SHP77 (cell line): ENCODE measurements around the gene TGM5.
"Not testable (repeated sequence)": the region's sequence is repeated elsewhere in the genome, so short reads cannot be mapped to it uniquely, and the experiment has no call there.

ENCODE experiments used
- DNase-seq, 2 experiments: peaks; one replicate each; lab custom pipeline; 2025; lab: John Stamatoyannopoulos, UW

TGM5 gene

GRCh38 chr15:43249236-43249635 lies 17.5 kb downstream of the TGM5 start:
- DNase-seq, result no peak

DNA sequence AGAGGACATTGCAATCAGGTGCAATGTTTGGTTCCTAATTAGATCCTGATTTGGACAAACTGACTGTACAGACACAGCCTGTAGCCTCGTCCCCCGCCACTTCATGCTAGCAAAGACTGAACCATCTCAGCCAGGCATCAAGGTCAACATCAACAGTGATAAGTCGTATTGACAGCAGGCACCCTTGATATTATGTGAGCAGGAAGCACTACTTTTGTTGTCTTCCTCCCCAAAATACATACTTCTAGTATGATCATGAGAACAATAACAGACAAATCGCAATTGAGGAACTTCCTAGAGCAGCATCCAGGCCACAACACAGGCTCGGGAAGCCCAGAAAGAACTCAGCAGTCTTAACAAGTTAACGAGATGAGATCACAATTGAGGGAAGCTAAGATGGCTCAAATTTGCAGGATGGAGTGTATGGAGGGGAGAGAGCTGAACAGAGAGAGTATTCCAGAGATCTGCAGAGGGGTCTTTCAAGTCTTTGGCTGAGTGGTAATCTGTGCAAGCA lies 20.4 kb downstream of the TGM5 start:
- no peak for DNase-seq

DNA sequence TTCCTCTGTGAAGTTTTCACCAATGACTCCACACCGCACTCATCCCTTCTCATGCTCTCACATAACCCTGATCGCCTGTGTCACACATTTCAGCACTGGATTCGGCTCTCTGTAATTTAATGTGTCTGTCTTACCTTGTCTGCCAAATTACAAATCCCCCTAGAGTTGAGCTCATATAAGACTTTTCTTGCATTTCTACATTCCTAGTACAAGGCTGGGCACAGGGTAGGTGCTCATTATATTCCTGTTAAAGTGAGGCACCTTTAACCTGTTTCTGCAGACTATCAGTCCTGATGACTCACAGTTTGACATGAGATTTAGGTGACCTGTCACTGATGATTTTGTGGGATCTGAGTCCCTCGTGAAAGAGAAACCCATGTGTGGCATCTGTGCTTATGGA lies 22.6 kb downstream of the TGM5 start:
- DNase-seq, result no peak

- DNase-seq, result no peak
These were observed 23.6 kb downstream of the TGM5 start for GRCh38 chr15:43243020-43243645.

DNA sequence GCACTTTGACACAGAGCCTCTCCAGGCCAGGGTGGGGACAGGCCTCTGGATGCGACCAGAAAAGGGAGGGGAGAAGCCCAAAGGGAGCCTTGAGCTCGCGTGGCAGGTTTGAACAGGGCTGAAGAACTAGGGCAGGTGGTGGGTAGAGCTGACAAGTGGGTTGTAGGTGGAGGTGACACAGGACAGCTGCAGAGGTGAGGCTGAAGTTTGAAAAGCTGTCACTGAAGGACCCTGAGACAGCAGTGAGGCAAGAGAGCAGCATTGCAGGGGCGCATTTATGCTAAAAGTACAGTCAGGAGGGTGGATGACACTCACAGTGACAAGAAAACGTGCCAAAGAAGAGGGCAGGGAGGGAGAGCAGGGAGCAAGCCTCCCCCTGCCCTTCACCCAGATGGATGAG lies 24.1 kb downstream of the TGM5 start:
- no peak for DNase-seq

DNA sequence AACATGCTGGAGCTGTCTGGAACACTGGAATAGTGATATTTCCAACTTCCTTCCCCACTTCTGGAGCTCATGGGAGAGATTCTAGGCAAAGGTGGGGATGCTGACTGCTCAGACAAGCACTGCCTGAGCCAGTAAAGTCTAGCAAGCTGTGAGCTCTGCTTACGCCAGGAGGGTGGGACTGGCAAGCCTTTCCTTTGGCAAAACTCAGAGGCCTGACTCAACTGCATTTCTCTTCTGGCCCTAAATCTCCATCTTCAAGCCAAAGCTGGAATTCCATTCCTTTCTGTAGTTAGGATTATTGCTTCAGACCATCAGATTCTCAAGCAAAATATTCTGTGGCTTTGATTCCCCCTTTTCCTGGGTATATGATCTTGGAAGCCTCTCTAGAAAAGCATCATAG lies 25.6 kb downstream of the TGM5 start:
- no peak for DNase-seq

DNA sequence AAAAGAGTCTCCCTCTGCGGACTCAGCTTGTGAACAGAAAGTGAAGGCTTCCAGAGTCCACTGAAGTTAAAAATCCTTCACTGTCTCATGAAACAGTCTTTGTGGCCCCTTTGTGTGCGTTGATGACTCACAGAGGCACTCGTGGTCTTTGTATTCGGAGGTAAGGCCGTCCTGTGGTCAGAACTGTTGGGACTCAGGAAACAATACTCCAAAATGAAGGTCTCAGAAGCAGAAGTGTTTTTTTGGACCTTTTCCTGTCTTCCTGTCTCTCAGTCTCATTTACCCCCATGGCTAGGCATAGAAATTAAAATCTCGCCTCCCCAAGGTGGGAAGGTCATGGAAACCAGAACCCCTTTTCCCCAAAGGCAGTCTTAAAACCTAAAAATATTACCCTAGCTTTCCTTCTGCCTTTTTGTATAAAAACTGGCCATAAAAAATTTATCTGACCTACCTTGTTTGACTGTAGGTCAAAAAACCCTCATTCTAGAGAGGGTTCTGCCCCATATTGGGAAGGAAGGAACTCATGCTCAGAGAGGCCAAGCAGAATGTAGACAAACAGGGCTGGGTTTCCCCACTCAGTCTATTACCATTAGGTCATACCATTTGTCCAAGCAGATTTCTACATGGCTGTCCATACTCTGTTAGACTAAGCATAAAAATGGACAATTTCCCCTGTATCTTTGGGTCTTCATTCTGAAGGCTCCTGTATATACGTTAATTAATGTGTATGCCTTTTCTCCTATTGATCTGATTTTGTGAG lies 26.8 kb downstream of the TGM5 start:
- no peak for DNase-seq

DNA sequence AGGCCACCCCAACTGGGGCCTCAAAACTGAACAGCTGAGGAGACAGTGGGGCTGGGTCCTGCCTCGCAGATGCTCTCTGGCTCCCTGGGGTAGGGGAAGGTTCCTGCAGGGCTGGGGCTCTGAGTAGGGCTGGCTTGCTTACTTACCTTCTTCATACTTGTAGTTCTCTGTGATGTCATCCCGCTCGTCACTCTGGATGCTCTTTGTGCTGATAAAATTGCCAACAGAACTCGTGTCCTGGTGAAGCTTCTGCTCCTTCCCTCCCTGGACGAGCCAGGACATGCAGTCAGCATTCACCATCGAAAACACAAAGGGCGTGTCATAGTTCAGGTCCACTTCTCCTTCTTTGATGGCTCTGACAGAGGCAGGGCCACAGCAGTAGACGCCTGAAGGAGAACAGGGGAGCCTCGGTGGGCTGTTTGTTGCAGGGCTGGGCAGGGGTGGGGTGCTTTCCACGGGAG lies 28.0 kb downstream of the TGM5 start:
- no peak for DNase-seq

- no peak for DNase-seq
These were observed 28.8 kb downstream of the TGM5 start for GRCh38 chr15:43237842-43238470.

- no peak for DNase-seq
These were observed 31.2 kb downstream of the TGM5 start for GRCh38 chr15:43235536-43235935.

DNA sequence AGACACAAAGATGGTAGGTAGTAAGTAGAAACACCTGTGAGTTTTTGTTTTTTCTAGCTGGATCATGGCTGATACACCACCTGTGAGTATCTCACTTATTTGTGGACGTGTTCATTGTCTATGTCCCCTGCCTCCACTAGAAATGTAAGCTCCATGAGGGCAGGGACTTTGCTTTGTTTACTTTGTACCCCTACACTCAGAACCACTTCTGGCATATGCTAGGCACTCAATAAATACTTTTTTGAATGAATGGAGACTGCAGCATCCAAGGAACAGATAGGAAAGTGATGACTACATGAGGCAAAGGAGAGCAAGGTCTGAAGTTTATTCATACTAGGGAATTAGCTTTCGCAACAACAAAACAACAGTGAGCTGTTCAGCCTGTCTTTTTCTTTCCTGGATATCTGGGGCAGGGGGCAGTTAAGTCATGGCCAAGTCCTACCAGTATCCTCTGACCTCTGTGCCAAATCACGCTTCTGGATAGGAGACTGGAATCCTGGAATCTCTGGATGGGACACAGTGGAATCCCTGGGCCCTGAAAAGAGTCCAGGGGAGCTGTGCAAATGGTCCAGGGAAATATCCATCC lies 34.3 kb downstream of the TGM5 start:
- DNase-seq, result no peak

DNA sequence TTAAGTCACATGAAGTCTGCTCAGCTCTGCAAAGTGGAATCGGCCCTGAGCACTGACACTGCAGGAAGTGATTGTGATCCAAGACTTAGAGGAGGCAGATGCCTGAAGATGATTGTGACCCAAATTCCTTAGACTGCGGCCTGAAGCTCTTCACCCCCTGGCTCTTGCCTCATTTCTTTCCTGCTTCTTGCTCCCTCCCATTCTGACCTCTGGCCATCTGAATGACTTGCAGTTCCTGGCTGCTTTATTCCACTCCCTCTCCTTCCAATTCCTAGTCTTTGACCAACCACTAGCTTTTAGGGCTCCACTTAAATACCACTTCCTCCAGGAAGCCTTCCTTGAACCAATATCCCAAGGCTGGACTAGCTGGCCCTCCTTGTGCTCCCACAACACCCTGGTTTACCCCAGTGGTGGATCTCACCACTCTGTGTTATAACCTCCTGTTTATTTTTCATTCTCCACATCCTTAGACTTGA lies 36.0 kb downstream of the TGM5 start:
- DNase-seq, result no peak

DNA sequence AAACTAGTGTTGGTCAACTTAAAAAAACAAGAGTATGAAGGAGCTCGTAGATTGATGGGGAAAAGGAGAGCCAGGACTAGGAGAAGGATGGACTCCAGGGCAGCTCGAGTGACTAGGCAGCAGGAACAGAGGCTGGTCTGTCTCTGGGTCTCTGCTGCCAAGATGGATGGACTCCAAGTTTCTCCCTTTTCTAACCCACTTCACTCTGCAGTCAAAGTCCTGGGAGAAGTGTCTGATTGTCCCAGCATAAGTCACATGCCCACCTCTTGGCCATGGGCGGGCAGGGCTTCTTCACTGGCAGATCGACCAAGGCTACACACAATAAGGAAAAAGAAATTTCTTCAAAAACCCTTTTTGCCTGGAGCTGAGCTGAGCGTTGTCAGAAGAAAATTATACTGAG lies 36.8 kb downstream of the TGM5 start:
- no peak for DNase-seq

DNA sequence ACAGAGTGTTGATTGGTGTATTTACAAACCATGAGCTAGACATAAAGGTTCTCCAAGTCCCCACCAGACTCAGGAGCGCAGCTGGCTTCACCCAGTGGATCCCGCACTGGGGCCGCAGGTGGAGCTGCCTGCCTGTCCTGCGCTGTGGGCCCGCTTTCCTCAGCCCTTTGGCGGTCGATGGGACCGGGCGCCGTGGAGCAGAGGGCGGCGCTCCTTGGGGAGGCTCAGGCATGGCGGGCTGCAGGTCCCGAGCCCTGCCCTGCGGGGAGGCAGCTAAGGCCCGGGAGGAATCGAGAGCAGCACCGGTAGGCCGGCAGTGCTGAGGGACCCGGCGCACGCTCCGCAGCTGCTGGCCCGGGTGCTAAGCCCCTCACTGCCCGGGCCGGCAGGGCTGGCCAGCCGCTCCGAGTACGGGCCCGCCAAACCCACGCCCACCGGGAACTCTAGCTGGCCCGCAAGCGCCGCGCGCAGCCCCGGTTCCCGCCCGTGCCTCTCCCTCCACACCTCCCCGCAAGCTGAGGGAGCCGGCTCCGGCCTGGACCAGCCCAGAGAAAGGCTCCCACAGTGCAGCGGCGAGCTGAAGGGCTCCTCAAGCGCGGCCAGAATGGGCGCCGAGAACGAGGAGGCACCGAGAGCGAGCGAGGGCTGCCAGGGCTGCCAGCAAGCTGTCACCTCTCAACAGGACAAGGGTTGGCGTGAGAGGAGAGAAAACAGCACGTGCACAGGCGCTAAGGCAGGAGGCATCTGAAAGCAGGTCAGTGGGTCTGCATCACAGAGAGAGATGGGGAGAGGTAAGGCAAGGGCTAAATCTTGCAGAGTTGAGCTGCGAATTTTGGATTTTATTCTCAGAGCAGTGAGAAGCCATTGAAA lies 40.1 kb downstream of the TGM5 start:
- no peak for DNase-seq

DNA sequence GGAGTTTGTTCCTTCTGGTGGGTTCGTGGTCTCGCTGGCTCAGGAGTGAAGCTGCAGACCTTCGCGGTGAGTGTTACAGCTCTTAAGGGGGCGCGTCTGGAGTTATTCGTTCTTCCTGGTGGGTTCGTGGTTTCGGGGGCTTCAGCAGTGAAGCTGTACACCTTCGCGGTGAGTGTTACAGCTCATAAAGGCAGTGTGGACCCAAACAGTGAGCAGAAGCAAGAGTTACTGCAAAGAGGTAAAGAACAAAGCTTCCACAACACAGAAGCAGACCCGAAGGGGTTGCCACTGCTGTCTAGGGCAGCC lies 40.8 kb downstream of the TGM5 start:
- not testable (repeated sequence) for DNase-seq

- peak; percentile 58 to 60 for DNase-seq
These were observed 41.4 kb downstream of the TGM5 start for GRCh38 chr15:43225201-43225949.

- no peak for DNase-seq
These were observed 45.3 kb downstream of the TGM5 start for GRCh38 chr15:43221422-43221821.

GRCh38 chr15:43220991-43221403 lies 45.7 kb downstream of the TGM5 start, which contains the start of gene EPB42:
TSS of gene EPB42 (minus strand) at chr15:43221018. CDS start at chr15:43220825, 193 bp downstream.
- no peak for DNase-seq

DNA sequence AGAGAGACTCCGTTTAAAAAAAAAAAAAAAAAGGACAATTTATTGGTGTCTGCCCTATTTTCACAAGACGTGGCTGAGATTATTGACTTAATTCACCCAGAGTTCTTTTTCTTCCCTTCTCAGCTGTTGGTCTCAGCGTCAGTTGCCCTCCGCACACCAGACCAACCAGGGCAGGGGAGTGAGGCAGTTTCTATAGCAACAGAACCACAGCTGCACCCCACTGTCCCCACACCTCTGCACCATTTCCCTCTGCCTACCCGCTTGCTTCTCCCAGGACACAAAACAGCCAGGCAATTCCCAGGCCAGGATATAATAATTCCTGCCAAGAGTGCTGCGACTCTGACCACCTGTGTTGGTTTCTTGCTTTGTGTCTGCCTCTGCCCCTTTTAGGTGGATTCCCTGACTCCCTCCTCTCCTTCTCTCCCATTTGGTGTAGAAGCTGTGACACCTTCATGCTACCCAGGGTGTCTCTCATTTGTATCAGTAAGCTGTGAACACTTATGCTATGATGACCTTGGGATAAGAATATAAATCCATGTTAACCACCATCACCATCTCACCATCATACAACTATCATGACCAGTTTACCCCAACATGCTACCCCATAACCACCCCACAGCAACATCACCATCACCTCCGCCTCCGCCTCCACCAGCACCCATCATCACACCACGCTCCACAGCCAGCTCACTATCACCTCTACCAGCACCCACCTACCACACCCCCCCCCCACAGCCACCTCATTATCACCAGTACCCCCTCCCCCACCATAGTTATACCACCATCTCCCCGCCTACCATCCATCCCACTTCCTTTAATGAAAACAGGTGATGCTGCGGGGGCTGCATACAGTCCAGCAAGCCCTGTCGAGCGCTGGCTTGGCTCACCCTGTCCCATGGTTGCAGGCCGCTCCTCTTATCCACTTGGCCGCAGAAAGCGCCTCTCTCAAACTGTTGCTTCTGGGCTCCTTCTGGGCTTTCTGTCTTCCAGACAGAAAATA lies 46.5 kb downstream of the TGM5 start:
- no peak for DNase-seq
